EH (cell line): Measurements from ENCODE around the gene COL7A1.

Source experiments
- DNase-seq: peaks from one replicate; pipeline ENCODE4 v3.0.0-alpha.2; 2015; ENCODE audit warnings: low read depth

The COL7A1 gene

GRCh38 chr3:48619541-48620524 lies 24.7 kb upstream of the COL7A1 start:
- no peak for DNase-seq

DNA sequence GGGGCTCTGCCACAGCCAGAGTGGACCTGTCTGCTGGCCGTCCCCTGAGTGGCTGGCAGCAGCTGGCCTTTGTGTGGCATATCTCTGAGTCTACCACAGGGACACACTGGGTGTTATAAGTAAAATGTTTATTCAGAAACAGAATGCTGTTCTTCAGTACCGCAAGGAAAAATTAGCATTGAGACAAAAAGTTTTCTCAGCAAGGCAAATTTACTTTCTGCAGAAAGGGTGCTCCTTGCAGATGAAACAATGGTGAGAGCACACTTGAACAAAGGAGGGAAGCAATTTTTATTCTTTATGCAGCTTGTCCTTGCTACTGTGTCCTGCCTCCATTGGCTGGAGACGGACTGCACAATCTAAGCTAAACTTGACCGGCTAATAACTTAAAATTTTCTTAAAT lies 22.4 kb upstream of the COL7A1 start:
- DNase-seq: no peak

- peak; percentile 76 for DNase-seq
Measured at GRCh38 chr3:48614044-48614443, 18.9 kb upstream of the COL7A1 start.

- DNase-seq: no peak
Measured at GRCh38 chr3:48612309-48612708, 17.2 kb upstream of the COL7A1 start.

DNA sequence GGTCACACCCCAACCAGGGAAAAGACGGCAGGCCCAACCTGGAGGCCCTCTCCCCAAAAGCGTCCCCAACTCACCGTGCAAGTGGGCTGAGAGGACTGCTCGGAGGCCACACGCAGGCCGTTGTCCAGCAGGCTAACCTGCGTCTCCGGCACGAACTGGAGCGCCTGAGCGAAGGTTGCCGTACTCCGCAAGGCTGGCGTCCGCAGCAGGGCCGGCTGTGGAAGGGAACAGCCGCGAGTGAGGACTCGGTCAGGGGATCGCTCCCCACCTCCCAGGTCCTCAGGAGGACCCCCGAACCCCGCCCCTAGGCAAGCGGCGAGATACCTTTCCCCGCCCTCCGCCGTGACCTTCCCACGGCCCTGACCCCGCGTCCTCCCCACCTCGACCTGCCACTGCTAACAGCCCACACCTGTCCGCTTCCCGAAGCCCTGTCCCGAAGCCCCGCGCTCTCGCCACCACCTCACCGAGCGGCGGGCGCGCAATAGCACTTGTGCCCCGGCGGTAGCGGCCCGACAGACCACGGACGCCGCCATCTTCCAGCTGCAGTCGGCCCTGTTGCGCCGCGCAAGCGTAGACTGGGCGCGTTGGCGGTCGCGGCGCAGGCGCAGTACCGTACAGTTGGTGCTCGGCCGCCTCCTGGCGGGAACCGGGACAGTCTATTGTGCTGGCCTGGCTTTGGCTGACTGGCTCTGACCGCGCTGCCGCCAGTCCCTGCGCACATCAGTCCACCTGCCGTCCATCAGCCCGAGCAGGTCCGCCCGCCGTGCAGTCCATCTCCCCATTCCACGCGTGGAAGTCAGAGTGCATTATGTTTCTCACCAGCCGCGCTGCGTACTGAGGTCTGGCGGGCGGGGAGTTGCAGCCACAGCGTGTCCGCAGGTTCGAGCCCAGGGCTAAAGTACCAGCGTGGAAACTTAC lies 14.2 kb upstream of the COL7A1 start, which contains the start of gene UQCRC1:
UQCRC1 (minus strand) TSS at position 559 of the 918 bp plus-strand sequence; CDS start at position 533, 26 bp downstream.
- peak; percentile 93 for DNase-seq

- DNase-seq: peak; percentile 16
Measured at GRCh38 chr3:48607519-48607918, 12.4 kb upstream of the COL7A1 start.

GRCh38 chr3:48601622-48601994 lies 6.5 kb upstream of the COL7A1 start:
- no peak for DNase-seq

- DNase-seq: no peak
Measured at GRCh38 chr3:48600711-48601621, 5.8 kb upstream of the COL7A1 start.

DNA sequence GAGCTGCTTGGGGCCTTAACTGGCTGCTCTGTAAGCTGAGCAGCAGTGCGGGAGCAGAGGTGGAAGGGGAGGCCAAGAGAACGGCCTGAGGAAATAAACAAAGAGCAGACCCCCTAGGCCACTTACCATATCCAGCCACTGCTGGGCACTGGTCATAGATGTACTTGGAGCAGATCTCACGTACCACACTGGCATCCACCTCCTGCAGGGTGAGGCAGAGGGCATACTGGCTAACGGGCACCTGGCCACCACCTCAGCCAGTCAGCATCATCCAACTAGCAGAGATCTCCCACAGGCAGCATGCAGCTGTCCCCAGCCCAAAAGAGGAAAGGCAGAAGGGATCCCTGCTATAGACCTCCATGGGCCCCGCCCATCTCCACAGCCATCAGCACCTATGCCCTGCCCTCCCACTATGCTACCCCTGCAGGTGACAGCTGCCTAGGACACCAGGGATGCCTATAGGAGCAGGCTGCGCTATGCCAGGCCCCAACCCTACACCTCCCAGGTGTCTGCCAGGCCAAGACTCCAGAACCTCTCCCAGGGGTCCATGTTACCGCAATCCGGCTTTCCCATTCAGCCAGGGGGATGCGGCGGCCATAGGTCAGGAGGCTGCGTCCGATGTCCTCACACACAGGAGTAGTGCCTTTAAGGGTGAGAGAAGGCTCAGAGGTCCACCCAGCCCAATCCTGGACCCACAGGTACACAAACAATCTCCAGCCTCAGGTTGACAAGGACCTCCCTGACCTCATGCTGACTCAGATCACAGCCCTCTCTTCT lies 4.6 kb upstream of the COL7A1 start:
- DNase-seq: no peak

DNA sequence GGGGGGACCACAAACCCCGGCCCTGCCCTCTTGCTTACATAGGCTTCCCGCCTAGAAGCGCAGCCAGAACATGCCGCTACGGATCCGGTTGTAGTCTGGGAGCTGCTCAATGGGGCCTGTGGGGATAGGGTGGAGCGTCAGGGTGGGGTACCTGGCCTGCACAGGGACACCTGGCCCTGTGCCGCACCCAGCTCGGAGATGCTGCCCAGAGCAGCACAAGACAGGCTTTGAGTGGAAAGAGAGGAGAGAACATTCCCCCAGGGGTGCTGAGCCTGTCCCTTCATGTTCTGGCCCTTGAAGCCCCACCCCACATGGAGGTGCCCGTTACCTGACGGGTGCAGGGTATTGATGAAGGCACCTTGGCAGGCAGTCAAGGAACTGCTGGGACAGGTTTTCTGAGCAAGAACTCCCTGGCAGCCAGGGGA lies 4.0 kb upstream of the COL7A1 start:
- DNase-seq: peak; percentile 5

DNA sequence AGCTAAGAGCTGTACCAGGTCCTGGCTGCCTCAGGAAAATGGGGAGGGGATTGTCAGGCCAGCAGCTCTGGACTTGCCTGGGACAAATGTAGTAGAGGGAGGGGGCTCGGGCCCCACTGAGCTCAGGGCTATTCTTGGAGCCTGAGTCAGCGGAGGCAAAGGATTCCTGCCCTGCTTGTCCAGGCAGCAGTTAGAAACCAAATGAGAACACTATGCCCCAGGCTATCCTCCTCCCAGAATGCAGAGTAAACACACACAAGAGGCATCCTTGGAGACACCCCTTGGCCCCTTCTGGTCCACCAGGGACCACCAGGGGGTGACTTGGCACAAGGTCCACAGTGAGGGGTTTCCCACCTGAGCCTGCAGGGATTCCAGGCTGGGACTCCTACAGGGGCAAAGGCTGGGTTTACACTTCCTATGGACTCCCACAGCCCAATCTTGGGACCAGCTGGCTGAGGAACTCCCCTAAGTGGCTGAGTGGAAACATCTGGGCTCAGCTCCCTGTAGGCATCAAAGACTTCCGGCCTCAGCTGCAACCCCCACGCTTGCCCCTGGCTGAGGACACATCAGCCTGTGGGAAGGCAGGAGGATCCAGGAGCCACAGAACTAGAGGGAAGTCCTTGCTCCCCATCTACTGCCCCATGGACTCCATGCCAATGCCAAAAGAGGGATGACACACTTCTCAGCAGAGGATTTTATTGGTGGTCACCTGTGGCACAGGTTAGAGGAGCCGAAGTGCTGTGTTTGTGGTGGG lies 3.4 kb upstream of the COL7A1 start:
- peak; percentile 98 for DNase-seq

DNA sequence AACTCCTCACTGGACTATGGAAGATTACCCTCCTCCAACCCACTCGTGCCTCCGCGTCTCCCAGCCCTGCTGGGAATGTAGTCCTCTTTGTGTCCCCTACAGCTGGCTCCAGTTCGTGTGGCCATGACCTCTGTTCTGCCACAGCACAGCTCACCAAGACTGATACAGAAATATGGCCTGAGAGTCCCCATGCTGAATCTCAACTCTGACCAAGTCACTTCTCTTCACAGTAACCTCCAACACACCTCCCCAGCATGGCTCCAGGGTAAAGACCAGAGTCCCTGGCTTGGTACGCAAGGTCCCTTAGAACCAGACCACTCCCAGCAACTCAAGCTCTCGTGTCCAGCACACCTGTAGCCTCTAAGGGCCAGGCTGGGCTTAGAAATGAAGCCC lies 2.3 kb upstream of the COL7A1 start:
- peak; percentile 5 for DNase-seq

GRCh38 chr3:48596676-48597407 lies 1.7 kb upstream of the COL7A1 start:
- DNase-seq: no peak

- no peak for DNase-seq
Measured at GRCh38 chr3:48596157-48596556, 1.0 kb upstream of the COL7A1 start.

- DNase-seq: peak; percentile 96
Measured at GRCh38 chr3:48595526-48596121, 495 bp upstream of the COL7A1 start.

DNA sequence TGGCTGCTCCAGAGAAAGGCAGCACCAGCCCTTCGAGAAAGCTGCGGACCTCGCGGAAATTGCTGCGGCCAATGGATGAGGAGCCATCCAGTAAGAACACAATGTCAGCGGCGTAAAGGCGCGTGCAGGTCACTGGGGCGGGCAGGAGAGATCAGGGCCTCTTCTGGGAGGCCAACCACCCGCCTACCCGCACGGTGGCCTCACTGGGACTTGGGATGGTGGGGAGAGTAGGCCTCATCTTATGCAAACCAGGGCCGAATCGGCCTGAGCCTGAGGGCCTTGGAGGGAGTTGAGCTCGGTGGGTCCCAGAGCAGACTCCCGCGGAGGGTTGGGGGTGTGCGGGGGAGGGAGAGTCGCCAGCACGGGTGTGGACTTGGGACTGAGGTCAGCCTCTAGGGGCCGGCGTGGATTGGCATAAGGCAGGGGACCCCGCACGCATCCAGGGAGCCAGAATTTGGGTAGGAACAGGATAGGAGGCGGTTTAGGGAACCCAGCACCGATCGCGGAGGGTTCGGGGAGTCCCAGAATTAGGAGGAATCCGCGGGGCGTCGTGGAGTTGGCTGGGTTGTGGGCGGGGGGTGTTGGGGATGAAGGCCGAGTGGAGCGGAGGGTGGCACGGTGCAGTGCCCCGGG lies 596 bp downstream of the COL7A1 start:
- peak; percentile 77 for DNase-seq

GRCh38 chr3:48593337-48593736 lies 1.8 kb downstream of the COL7A1 start:
- no peak for DNase-seq

- DNase-seq: peak; percentile 42
Measured at GRCh38 chr3:48592519-48593087, 2.5 kb downstream of the COL7A1 start.
